BE2C (cell line): ENCODE measurements around the gene CADM1.

Experiments
- DNase-seq: peaks from one replicate; pipeline ENCODE4 v3.0.0-alpha.2; 2020
- H3K27me3 ChIP-seq: fragments of 250-450 bp; sonication (Bioruptor Pico); 2 replicates; pipeline ENCODE4 v1.5.1; 2020; ENCODE audit warnings: mild to moderate bottlenecking
- H3K36me3 ChIP-seq: fragments of 250-450 bp; sonication (Bioruptor Pico); 2 replicates; pipeline ENCODE4 v1.5.1; 2020; ENCODE audit warnings: mild to moderate bottlenecking
- H3K4me1 ChIP-seq: fragments of 250-450 bp; sonication (Bioruptor Pico); 2 replicates; pipeline ENCODE4 v1.5.1; 2020
- H3K4me3 ChIP-seq: 2 replicates; pipeline ENCODE4 v1.5.1; 2011; ENCODE audit warnings: low read depth, low read length
- H3K9me3 ChIP-seq: fragments of 250-450 bp; sonication (Bioruptor Pico); 2 replicates; pipeline ENCODE4 v1.5.1; 2020
- TF ChIP-seq, protein P1 (sequence below): IDR thresholded peaks from 2 replicates; pipeline ENCODE4 v1.5.1; 2012; ENCODE audit warnings: mild to moderate bottlenecking, low read depth, low read length

Gene CADM1

DNA sequence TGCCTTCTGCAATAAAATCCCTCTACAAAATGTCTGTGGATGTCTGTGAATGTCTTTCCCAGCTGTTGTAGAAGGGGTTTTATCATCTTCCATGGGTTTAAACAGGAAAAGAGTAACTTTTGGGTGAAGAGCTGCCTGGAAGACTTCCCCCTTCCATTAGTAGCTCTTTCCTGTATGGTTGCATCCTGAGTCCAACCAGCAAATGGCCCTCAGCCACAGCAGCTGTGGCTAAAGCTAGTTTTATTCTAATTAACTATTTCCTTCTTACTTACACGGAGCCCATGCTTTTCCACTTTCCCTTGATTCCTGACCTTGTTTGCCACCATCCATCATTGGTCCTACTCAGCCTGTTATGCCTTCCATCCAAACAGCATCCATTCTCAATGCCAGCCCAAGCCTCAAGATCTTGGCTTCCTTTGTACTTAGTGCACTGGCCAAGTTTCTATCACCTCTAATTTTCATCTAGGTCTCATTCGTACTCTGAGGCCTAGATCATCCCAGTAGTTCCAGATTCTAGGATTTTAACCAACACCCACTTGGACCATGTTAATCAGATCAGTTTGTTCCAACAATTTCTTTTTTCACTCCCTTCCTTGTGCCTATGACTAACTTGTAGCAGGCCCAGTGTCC lies 41.5 kb upstream of the CADM1 start:
- Histone ChIP-seq H3K9me3 (no peaks in the 10 kb centered on the region), H3K27me3 (no peaks in the 10 kb centered on the region), H3K4me1 (peaks cover 3% of the 10 kb centered on the region; the same call in 1 of the 2 replicates), H3K36me3 (no peaks in the 10 kb centered on the region), H3K4me3 (no peak overlapping the region)
- TF ChIP-seq, protein P1, sequence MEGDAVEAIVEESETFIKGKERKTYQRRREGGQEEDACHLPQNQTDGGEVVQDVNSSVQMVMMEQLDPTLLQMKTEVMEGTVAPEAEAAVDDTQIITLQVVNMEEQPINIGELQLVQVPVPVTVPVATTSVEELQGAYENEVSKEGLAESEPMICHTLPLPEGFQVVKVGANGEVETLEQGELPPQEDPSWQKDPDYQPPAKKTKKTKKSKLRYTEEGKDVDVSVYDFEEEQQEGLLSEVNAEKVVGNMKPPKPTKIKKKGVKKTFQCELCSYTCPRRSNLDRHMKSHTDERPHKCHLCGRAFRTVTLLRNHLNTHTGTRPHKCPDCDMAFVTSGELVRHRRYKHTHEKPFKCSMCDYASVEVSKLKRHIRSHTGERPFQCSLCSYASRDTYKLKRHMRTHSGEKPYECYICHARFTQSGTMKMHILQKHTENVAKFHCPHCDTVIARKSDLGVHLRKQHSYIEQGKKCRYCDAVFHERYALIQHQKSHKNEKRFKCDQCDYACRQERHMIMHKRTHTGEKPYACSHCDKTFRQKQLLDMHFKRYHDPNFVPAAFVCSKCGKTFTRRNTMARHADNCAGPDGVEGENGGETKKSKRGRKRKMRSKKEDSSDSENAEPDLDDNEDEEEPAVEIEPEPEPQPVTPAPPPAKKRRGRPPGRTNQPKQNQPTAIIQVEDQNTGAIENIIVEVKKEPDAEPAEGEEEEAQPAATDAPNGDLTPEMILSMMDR: no peak
- DNase-seq: no peak

DNA sequence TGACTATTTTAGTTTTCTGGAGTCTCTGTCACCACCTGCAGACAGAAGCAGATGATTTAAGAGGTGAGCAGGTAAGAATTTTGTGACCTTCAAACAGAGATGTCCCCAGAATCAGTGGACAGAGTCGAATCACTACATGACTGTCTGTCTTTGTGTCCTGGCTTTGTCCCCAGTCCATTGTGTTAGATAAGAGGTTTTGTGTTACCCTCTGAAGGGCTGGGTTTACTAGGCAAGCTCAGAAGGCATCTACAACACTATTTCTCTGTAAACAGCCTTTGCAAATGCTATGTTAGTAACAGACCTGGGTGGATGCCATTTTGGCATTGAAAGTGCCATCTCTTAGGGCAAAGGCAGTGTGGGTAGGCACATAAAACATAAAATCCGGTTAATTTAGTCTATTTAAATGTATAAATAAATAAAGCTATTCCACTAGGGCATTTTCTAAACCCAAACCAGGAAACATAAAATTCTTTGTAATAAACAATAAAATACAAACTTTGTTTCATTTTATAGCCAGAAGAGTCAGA lies 40.3 kb upstream of the CADM1 start:
- TF ChIP-seq, protein P1: no peak
- H3K4me3 ChIP-seq: no peak overlapping the region
- H3K4me1 ChIP-seq: no peaks in the 10 kb centered on the region
- no peaks in the 10 kb centered on the region for H3K27me3 ChIP-seq
- H3K9me3 ChIP-seq: no peaks in the 10 kb centered on the region
- H3K36me3 ChIP-seq: no peaks in the 10 kb centered on the region
- no peak for DNase-seq

DNA sequence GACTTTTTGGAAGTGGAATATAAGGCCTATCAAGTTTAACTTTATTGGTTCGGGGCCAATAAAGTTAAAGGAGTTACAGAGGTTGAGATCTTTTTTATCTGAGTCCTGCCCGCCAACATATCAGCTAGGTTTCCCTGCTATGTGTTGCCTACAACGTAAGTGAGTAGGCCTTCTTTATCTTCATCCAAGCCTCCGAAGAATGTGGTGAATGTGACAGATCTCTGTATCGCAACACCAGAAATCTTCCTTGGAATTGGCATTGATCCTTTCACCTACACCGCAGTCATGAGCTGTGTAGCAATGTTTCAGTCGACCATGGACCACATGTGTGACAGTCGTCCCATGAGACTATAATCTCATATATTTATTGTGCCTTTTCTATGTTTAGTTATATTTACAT lies 37.3 kb upstream of the CADM1 start:
- Histone ChIP-seq H3K9me3 (no peaks in the 10 kb centered on the region), H3K4me1 (no peaks in the 10 kb centered on the region; the same call in 1 of the 2 replicates), H3K27me3 (no peaks in the 10 kb centered on the region), H3K4me3 (no peak overlapping the region), H3K36me3 (no peaks in the 10 kb centered on the region)
- TF ChIP-seq, protein P1: no peak
- no peak for DNase-seq

DNA sequence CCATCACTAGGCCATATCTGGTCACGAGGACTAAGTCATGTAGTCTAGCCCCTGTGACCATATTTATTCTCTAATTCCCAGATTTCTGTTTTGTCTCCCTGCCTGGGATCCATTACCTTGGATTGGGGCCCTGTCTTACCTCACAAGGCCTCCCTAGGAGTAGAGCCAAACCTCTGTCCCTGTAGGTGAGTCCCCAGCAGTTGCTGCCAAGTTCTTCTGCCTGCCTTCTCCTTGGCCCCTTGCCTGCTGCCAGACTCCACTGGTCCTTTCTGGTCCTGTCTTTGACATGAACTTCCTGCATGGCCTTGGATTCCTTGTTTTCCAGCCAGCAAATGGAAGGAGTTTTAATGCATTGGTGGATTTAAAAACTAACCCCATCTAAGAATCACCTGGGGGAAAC lies 35.6 kb upstream of the CADM1 start:
- Histone ChIP-seq H3K9me3 (no peaks in the 10 kb centered on the region), H3K4me1 (no peaks in the 10 kb centered on the region; the same call in 1 of the 2 replicates), H3K36me3 (no peaks in the 10 kb centered on the region), H3K27me3 (no peaks in the 10 kb centered on the region), H3K4me3 (no peak overlapping the region)
- DNase-seq: no peak
- TF ChIP-seq, protein P1: no peak

DNA sequence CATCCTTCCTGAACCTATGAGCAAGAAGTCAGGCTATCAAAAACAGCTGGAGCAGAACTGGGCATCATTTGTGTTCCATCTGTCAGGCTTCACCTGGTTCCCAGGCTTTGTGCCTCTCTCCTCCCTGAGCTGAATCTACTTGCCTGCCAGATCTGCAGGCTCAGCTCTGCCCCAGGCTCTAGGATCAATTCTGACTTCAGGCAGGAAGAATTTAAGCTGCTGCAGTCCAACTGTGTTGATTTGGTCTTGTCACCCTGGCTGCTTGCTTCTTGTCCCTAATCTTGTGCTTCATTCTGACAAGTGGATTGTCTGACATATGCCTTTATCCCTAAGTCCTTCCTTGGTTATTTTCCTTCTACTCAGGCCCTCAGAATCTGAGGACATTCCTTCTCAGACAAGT lies 31.6 kb upstream of the CADM1 start:
- TF ChIP-seq, protein P1: no peak
- DNase-seq: no peak
- no peaks in the 10 kb centered on the region; the same call in 1 of the 2 replicates for H3K4me1 ChIP-seq
- no peaks in the 10 kb centered on the region for H3K36me3 ChIP-seq
- no peak overlapping the region for H3K4me3 ChIP-seq
- no peaks in the 10 kb centered on the region for H3K27me3 ChIP-seq
- H3K9me3 ChIP-seq: no peaks in the 10 kb centered on the region

DNA sequence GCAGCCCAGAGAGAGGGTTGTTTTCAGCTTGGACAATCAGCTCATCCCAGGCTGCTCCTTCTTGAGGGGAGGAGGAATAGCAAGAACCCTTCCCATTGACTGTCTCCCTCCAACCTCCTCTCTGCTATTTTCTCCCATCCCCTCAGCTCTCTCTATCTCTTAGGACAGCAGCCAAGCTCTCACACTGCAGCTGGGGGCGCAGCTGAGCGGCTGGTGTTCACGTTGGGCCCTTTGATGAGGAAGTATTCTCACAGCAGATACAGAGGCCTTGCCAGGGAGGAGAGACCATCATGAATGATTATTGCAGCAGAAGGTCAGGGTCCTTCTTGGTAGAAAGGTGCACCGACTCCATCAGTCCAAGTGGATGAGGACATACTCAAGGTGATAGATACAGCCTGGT lies 26.5 kb upstream of the CADM1 start:
- H3K4me3 ChIP-seq: no peak overlapping the region
- H3K9me3 ChIP-seq: no peaks in the 10 kb centered on the region
- H3K36me3 ChIP-seq: no peaks in the 10 kb centered on the region
- peaks cover 6% of the 10 kb centered on the region; the same call in 1 of the 2 replicates for H3K4me1 ChIP-seq
- peak; percentile 32 for DNase-seq
- no peaks in the 10 kb centered on the region for H3K27me3 ChIP-seq
- TF ChIP-seq, protein P1: peak; percentile 45
